ENCODE data around the gene IGF1R.

- TF ChIP-seq CTCF (IDR thresholded peaks at IDR 0.05; ENCODE audit: low read depth, low read length) (no peak), EZH2phosphoT487 (IDR thresholded peaks at IDR 0.05; ENCODE audit: low read depth) (no peak)
Observed at GRCh38 chr15:98678484-98678883, 30.1 kb downstream of the IGF1R start.
